A204.1 (cell line): ENCODE measurements around the gene KHNYN.
"Not testable (repeated sequence)": the region's sequence is repeated elsewhere in the genome, so short reads cannot be mapped to it uniquely, and the experiment has no call there.

Experiments
- FAIRE-seq: peaks from 2 replicates; lab custom pipeline; 2012; peaks lifted over from hg19 to GRCh38; lab: Jason Lieb, UNC

The KHNYN gene

GRCh38 chr14:24475261-24475660 lies 45.5 kb downstream of the KHNYN start:
- no peak for FAIRE-seq

- FAIRE-seq: not testable (repeated sequence)
Measured at GRCh38 chr14:24479999-24480398, 50.2 kb downstream of the KHNYN start.

GRCh38 chr14:24481622-24482324 lies 52.0 kb downstream of the KHNYN start:
- no peak for FAIRE-seq

- FAIRE-seq: not testable (repeated sequence)
Measured at GRCh38 chr14:24482699-24483303, 53.0 kb downstream of the KHNYN start.

- FAIRE-seq: no peak
Measured at GRCh38 chr14:24483604-24484252, 54.0 kb downstream of the KHNYN start.
